ENCODE measurements around the gene HIF3A.

The HIF3A gene

DNA sequence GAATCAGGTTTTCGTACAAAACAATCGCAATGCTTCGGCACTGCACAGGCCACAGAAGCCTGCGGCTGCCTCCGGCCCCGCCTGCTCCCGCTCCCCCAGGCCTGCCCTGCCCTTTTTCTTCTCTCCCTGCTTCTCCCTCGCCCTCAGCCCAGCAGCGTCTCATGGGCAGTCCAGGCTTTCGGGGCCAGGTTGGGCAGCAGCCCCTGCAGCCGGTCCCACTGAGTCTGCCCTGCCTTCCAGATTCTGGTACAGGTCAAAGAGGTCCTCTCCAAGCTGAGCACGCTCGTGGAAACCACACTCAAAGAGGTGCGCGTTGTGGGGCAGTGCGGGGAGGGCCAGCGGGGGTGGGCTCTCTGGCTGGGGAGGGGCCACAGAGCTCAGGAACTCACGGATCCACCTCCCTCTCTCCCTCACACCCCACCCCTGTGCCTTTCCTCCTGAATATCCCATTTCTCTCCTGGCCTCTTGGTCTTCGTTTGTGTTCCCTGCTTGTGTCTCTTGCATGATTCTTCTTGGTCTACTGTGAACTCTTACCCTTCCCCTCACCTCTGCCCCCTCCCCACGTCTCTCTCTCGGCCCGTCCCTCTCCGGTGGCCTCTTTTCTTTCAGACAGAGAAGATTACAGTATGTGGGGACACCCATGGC lies 86.5 kb downstream of the HIF3A start:
- DNase-seq (ENCODE audit: low read depth in 2 of 2): no peak

DNA sequence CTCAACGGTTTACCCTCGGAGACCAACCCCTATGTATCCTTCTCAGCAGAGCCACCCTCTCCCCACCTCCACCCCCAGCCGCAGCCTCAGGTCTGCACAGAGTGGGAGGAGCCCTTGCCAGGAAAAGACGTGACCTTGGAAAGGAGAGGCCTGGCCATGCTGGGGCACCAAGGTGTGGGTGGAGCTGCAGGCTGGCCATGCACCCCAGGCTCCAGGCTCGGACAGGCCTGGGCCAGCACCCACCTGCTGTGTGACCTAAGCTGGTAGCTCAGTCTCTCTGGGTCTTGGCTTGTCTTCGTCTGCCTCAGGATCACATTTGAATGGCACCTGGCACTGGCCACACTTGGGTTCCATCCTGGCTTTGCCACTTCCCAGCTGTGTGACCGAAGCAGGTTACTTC lies 87.0 kb downstream of the HIF3A start:
- no peak for DNase-seq (ENCODE audit: low read depth in 2 of 2)

DNA sequence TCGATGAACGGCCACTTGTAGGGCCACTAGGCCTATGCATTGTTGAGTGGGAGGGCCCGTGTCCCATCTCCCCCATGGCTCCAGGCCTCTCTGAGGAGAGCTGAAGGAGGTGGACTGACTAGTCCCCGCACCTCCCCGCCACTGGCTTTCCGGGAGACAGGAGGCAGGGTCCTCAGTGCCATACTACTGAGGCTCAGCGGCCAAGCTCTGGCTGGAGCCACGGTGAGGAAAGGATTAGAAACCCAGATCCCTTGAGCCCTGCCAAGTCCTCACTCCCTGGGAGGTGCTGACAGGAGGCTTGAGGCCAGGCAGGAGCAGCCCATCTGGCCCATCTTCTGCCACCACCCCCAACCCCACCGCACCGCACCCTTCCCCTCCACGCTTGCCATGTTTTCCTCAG lies 87.6 kb downstream of the HIF3A start:
- DNase-seq (ENCODE audit: low read depth in 2 of 2): no peak

DNA sequence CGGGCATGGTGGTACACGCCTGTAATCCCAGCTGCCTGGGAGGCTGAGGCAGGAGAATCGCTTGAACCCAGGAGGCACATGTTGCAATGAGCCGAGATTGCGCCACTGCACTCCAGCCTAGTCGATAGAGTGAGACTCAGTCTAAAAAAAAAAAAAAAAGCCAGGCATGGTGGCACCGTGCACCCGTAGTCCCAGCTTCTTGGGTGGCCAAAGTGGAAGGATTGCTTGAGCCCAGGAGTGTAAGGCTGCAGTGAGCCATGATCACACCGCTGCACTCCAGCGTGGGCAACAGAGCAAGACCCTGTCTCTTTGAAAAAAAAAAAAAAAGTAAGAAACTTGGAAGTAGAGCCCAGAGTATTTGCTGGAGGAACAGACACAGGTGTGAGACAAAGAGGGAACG lies 88.8 kb downstream of the HIF3A start:
- no peak for DNase-seq (ENCODE audit: low read depth in 2 of 2)

DNA sequence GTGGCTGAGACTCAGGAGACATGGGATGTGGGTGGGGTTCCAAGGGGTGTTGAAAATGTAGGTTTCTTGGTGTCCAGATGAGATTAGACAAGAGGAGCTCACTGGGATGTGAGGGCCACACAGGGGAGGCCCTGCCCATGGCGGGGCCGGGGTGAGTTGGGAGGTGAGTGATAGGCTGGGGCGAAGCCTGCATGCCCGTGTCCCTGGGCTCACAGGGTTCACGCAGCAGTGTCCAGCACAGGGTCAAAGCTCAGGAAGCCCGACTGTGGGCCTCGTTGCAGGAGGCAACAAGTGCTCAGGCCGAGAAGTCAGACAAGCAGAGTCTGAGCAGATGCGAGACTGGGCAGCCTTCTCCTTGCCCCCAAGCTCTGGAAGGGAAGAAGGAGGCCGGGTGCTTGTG lies 89.3 kb downstream of the HIF3A start:
- no peak for DNase-seq (ENCODE audit: low read depth in 2 of 2)

DNA sequence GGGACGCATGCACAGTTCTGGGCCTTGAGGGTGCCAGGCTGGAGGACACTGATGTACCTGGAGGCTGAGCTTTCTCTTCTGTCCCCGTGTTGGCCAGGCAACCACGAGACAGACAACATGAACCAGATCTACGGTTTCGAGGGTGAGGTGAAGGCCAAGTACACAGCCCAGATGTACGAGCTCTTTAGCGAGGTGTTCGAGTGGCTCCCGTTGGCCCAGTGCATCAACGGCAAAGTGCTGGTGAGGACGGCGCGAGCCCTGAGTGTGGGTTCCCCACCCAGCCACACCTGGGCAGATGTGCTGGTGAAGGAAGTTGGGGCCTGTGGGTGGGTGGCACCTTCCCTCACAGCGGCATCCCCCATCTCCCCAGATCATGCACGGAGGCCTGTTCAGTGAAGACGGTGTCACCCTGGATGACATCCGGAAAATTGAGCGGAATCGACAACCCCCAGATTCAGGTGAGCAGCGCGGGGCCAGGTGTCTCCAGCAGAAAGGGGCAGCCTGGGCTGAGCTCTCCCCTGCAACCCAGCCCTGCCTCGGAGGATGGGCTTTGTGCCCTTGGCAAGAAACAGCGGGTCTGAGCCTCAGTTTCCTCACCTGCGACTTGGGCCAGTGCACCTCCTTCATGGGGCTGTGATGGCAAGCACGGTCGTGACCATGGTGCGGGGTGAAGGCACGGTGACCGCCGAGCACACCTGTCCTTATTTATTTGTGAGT lies 90.3 kb downstream of the HIF3A start:
- DNase-seq (ENCODE audit: low read depth in 2 of 2): no peak

DNA sequence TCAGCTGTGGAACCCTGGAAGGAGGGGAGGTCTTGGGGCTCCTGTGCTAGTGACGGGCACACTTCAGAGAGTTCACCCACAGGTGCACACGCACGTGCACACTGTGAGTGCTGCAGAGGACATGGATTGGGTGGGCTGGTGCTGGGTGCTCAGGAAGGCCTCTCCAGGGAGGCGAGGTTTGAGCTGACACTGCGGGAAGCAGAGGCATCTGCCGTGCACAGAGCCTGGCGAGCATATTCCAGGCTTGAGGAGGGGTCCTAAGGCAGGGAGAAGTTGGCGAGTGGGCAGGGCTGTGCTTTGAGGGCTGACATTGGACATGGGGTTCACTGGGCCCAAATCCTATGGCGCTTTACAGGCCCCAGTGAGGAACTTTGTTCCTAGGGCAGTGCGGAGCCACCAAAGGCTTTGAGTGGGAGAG lies 90.9 kb downstream of the HIF3A start:
- DNase-seq (ENCODE audit: low read depth in 2 of 2): no peak

DNA sequence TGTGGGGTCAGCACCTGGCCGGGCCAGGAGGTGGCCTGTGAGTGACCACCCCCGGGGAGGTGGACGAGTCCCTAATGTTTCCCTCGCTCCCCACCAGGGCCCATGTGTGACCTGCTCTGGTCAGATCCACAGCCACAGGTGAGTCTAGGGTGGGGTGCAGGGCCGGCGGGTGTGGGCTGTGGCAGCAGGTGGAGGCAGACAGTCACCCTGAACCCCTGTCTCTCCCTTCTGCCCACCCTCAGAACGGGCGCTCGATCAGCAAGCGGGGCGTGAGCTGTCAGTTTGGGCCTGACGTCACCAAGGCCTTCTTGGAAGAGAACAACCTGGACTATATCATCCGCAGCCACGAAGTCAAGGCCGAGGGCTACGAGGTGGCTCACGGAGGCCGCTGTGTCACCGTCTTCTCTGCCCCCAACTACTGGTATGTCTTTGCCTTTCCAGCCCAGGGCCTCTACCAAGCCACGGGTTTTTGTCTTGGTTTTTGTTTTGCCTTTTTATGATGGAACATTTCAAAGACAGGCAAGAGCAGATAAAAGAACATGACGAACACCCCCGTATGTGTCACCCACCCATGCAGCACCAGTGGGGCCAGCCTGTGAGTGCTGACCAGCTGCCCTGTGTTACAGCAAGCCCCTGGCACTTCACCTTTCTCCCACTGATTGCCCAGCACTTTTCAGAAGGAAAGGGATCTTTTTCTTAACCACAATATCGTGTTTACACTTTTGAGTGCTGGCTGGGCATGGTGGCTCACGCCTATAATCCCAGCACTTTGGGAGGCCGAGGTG lies 91.7 kb downstream of the HIF3A start:
- no peak for DNase-seq (ENCODE audit: low read depth in 2 of 2)

DNA sequence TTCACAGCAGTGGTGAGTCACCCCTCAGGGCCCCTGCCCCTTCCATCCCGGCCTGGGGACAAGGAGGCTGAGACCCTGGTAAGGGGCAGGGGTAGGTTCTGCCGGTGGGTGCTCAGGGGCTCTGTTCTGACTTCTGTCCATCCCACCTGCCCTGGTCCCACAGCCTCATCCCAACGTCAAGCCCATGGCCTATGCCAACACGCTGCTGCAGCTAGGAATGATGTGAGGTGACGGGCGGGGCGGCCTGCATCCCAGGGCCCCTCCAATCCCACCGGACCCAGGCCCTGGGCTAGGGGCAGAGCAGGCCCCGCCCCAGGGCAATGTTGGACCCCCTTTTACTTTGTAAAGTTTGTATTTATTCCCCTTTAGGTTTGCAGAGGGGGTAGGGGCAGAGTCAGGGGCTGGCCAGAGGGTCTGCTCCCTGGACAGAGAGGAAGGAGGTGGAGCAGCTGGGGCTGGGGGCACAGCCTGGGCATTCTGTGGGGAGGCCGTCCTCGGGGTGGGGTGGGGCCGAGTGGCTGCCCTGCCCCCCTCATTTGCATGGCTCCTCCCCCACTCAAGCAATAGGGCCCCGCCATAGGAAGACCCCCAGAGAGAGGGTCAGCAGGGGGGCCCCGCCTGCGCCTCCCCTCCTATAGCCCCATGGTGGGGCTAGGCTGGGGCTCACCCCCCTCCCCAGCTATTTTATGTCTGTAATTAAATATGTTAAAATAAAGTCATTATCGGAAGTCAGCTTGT lies 93.4 kb downstream of the HIF3A start:
- no peak for DNase-seq (ENCODE audit: low read depth in 2 of 2)

DNA sequence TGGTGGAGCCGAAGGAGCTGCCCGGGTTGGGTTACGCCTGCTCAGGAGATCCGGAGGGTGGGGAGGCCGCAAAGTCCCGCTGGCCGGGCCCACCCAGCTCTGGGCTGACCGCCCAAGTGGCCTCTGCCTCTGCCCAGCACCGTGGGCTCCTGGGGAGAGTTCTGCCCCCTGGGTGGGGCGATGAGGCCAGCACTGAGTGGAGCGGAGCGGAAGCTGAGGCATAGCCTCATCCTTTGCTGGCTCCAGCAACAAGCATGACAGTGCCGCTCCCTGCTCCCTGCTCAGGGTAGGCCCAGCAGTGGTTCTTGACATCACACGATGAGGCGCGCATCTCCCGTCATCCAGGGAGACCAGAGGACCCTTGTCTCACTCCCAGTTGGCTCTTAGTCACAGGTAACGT lies 94.0 kb downstream of the HIF3A start:
- DNase-seq (ENCODE audit: low read depth in 2 of 2): no peak

DNA sequence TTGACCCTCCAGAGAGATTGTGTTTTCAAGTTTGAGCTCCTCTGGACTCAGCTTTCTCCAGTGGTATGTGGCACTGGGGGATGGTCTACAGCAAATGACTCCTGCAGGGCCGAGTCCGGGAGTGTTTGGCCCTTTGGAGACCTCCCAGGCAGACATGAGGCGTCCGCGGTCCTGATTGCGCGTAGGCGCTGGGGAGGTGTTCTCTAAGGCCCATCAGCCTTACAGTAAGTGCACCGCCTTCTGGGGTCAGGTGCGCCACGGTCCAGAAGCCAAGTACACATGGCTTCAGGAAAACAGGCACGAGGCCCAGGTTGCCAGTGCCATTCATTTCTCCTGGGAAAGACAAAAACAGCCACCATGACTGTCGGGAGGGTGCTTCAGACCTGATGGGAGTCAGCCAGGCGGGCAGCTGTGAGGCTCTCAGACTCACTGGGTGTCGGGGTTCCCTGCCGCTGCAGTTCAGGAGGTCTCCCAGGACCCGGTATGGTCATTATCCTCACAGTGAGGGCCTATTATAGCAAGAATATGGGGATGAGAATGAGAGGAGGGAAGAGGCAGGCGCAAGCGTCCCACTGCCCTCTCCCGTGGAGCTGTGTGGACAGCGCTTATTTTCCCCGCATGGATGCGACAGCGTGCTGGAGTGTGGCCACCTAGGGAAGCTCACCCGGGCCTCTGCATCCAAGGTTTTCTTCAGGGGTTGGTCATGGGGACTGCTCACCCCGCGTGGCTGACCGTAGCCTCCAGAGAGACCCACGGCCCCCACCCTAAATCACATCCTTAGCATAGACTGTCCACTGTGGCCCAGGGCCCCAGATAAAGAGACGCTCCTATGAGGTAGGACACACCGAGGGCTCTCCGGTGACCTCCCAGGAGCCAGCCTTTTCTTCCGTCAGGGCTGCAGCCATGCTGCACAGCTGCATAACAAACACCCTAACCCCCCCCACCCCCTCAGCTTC lies 94.7 kb downstream of the HIF3A start:
- DNase-seq (ENCODE audit: low read depth in 2 of 2): no peak

DNA sequence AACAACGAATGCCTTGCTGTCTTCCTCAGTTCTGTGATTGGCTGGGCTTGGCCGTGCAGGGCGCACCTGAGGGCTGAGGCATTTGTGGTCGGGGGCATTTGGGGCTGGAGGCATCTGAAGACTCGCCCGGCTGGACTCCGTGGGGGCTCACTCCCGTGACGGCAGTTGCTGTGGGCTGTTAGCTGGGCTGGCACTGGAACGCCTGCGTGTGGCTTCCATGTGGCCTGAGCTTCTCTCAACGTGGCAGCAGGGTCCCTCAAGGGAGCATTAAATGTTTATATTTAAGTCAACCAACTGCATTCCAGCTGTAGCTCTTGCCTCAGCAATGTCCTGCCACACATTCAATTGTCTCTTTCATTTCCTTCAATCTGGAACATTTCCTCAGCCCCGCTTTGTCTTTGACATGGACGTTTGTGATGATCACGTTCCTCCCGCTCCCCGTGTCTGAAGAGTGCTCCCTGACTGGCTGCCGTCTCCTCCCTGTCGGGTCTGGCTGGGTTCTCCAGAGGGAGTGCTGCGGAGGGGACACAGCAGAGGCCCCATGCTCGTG lies 95.5 kb downstream of the HIF3A start:
- DNase-seq (ENCODE audit: low read depth in 2 of 2): no peak

DNA sequence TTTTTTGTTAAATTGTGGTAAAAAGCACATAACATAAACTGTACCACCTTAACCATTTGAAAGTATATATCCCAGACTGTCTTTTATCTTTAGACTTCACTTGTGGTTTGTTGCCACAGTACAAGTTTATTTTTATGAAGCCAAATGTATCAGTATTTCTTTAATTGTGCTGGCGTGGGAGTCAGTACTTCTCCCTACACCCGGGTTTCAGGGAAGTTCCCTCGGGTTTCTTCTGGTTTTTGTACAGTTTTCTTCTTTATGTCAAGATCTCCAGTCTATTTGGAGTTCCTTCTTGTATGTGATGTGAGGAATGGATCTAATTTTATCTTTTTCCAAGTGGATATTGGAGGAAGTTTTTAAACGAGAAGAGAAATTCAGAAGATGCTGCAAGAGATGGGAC lies 96.0 kb downstream of the HIF3A start:
- DNase-seq (ENCODE audit: low read depth in 2 of 2): no peak
